Transverse colon (tissue), 4 donors: ENCODE results near the gene LAPTM4A. TPM values are rescaled to one million over a fixed set of nuclear protein-coding genes. Genes with fewer than 3 reads are reported as not detected.

Source experiments
- DNase-seq: peaks from one replicate; pipeline ENCODE4 v3.0.0-alpha.2; 2019
- H3K27ac ChIP-seq, 4 donors: fragments of 200-600 bp; sonication (generic); 2 replicates each; pipeline ENCODE4 v1.5.1; 2016 to 2018; ENCODE audit warnings: inconsistent platforms in 4 of 4
- H3K27me3 ChIP-seq: fragments of 200-600 bp; sonication (generic); 2 replicates; pipeline ENCODE4 v1.5.1; 2017; ENCODE audit warnings: inconsistent platforms
- H3K36me3 ChIP-seq, 4 donors: fragments of 200-600 bp; sonication (generic); 2 replicates each; pipeline ENCODE4 v1.5.1; 2017 to 2019; ENCODE audit warnings: inconsistent platforms in 4 of 4
- H3K4me1 ChIP-seq, 4 donors: fragments of 200-600 bp; sonication (generic); 2 replicates each; pipeline ENCODE4 v1.5.1; 2017 to 2020; ENCODE audit warnings: inconsistent platforms in 4 of 4
- H3K4me3 ChIP-seq, 4 donors: fragments of 200-600 bp; sonication (generic); 1 replicate in 1 of 4; 2 replicates in 3 of 4; pipeline versions ENCODE4 v1.5.1 to v1.6.1; 2017 to 2019; ENCODE audit warnings: inconsistent platforms in 4 of 4
- H3K9me3 ChIP-seq, 2 donors: fragments of 200-600 bp; sonication (generic); 2 replicates each; pipeline ENCODE4 v1.5.1; 2017 to 2019; ENCODE audit warnings: inconsistent platforms in 2 of 2
- EP300 ChIP-seq: sonication (generic); formaldehyde crosslinking; IDR thresholded peaks from one replicate; pipeline ENCODE4 v1.6.1; 2017; ENCODE audit warnings: antibody characterized with exemption, low read depth
- POLR2A ChIP-seq: fragments of 450-650 bp; IDR thresholded peaks from one replicate; pipeline ENCODE4 v1.6.1; 2016; ENCODE audit warnings: antibody characterized with exemption, mild to moderate bottlenecking, moderate library complexity
- POLR2AphosphoS5 ChIP-seq, 3 donors: sonication (generic); formaldehyde crosslinking; IDR thresholded peaks; one replicate each; pipeline ENCODE4 v1.6.1; 2016; ENCODE audit warnings: antibody characterized with exemption in 3 of 3
- WGBS, 2 donors: methylation state at CpG; one replicate each; pipeline ENCODE4 v1.1.5; 2018; ENCODE audit warnings: low coverage in 1 of 2; 5-methylcytosine and 5-hydroxymethylcytosine counted together
- in situ Hi-C, 4 donors: fragments of 200-750 bp; cut with MboI; loops; one replicate each; pipeline versions ENCODE4 v1.15.0 to v1.15.1; 2017; ENCODE audit warnings: low sequenced_read_pairs in 3 of 4, low pct_ligation_motif_present in 1 of 4, low pct_unique_long_range_greater_than_20kb in 1 of 4
- intact Hi-C: fragments of 100-400 bp; cut with DNase I; formaldehyde crosslinking; loops from one replicate; pipeline ENCODE4 v1.15.1; 2023; ENCODE audit warnings: low total_unique reads
- total RNA-seq, 4 donors: library from RNA; depleted of rRNA; stranded (reverse); fragments of >200 nt; gene quantifications; one replicate each; pipeline ENCODE4 v1.1.0, GENCODE V29; 2016
- TF ChIP-seq, protein P1 (sequence below), 5 experiments: fragments of 200-600 bp in 3 of 5; fragments of 450-650 bp in 2 of 5; sonication (generic) in 3 of 5; IDR thresholded peaks; 1 replicate in 2 of 5; 2 replicates in 3 of 5; pipeline ENCODE4 v1.5.1; 2016 to 2017; ENCODE audit warnings: antibody characterized with exemption in 5 of 5, inconsistent platforms in 3 of 5, mild to moderate bottlenecking in 2 of 5, moderate library complexity in 1 of 5

Gene LAPTM4A
- total RNA-seq, 4 donors from 2014 or later = 19.3 to 122 (median 75.3) TPM

DNA sequence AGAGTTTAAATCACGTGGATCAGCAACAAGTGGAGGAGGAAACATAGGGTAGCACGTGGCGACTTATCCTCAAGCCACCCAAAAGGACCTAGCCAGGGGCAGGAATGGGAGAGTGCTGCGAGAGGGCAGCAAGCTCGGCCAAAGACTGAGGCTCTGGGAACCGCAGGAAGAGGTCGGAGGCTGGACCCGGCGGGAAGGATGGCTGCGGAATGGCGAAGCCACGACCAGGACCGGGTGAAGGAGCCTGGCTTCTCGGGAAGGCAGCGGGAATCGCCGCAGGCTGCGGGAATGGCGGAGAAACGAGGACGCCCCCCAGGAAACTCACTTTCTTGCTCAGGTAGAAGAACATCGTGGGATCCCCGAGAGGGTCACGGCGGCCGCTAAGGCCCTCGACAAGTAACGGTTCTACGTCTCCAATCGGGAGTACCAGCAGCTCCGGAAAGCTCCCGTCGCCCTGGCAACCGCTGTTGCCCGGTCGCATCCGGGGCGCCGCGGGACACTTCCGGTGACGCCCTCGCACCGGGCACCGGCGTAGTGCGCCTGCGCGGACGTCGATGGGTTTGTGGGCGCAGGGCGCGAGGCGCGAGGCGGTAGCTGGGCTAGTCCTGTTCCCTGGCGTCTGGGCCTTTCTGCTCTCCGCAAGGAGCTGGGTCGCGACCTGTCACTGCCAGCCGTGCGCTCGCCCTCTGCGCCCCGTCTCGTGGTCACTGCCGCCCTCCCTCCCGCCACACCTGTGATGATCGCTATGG lies 61.6 kb downstream of the LAPTM4A start, which contains the start of gene WDR35:
WDR35 (minus strand) TSS at position 439 of the 749 bp plus-strand sequence; CDS start at position 349, 90 bp downstream.
- TF ChIP-seq POLR2AphosphoS5 (IDR thresholded peaks at IDR 0.05) (peak; percentile 49 to 79 (median 49)), EP300 (no peak)
- TF ChIP-seq, protein P1, sequence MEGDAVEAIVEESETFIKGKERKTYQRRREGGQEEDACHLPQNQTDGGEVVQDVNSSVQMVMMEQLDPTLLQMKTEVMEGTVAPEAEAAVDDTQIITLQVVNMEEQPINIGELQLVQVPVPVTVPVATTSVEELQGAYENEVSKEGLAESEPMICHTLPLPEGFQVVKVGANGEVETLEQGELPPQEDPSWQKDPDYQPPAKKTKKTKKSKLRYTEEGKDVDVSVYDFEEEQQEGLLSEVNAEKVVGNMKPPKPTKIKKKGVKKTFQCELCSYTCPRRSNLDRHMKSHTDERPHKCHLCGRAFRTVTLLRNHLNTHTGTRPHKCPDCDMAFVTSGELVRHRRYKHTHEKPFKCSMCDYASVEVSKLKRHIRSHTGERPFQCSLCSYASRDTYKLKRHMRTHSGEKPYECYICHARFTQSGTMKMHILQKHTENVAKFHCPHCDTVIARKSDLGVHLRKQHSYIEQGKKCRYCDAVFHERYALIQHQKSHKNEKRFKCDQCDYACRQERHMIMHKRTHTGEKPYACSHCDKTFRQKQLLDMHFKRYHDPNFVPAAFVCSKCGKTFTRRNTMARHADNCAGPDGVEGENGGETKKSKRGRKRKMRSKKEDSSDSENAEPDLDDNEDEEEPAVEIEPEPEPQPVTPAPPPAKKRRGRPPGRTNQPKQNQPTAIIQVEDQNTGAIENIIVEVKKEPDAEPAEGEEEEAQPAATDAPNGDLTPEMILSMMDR (IDR thresholded peaks at IDR 0.05) = no peak
- H3K27ac ChIP-seq = peak within 1 kb of the TSS; percentile 52 to 79 (median 68)
- in situ Hi-C loops = no loop called here
- H3K36me3 ChIP-seq = no peaks in the 10 kb centered on the region
- WGBS, 2 donors = 0 to 1% methylated on average over 2 to 67 of the region's 70 CpGs
- intact Hi-C loops = no loop called here
- peaks cover 0 to 18% (median 9%) of the 10 kb centered on the region in 4 donors for H3K4me1 ChIP-seq
- DNase-seq = peak; percentile 93
- peaks cover 13% of the 10 kb centered on the region for H3K27me3 ChIP-seq
- no peaks in the 10 kb centered on the region for H3K9me3 ChIP-seq
- peak within 1 kb of the TSS; percentile 57 to 72 (median 66) for H3K4me3 ChIP-seq

DNA sequence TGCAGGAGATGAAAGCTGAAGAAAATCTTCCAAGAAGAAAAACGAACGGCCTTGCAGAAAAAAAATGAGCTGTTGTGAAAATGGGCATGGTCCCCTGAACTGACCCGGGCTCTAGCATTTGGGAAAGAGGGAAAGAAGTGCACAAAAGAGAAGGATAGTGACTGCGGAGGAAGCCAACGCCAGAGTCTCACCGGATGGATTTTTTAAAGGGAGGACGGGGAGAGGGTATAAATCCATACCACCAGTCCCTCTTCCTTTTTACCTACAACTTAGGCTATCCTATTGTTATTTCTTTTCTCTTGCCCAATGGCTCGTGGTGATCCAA lies 62.1 kb downstream of the LAPTM4A start:
- in situ Hi-C loops = no loop called here
- peak overlapping the region; percentile 52 to 79 (median 68) for H3K27ac ChIP-seq

DNA sequence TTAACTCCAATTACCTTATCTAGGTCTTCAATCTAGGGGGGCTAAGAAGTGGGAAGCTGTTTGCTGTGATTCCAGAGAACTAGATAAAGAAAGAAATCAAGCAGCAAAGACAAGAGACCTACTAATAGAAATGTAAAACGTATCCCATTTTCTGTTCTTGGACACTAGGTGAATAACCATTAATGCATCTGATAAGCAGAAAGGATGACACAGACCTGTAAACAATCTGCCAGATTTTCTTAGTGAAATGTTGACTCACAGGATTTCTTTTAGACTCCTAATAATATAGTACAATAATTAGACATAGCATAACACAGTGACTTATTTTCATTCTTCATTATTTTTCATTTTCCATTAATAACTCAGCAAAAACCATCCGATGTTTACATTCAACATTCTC lies 62.8 kb downstream of the LAPTM4A start:
- Histone ChIP-seq H3K9me3 (no peaks in the 10 kb centered on the region), H3K27ac (no peak overlapping the region), H3K4me1 (peaks cover 0 to 18% (median 9%) of the 10 kb centered on the region in 4 donors), H3K4me3 (peak overlapping the region in 1 of 4 donors; percentile 72), H3K36me3 (no peaks in the 10 kb centered on the region), H3K27me3 (peaks cover 11% of the 10 kb centered on the region)
- TF ChIP-seq POLR2AphosphoS5 (IDR thresholded peaks at IDR 0.05) = no peak
- no peak for TF ChIP-seq EP300
- no peak for TF ChIP-seq POLR2A
- TF ChIP-seq, protein P1 (IDR thresholded peaks at IDR 0.05) = no peak
- intact Hi-C loops = no loop called here
- in situ Hi-C loops = no loop called here
- 80 to 83% methylated on average over 2 of the region's 2 CpGs for WGBS, 2 donors
- DNase-seq = no peak

More for the DNA sequence above, 62.1 kb downstream of the LAPTM4A start:
- H3K4me3 ChIP-seq = peak overlapping the region; percentile 57 to 72 (median 66)
- peaks cover 13% of the 10 kb centered on the region for H3K27me3 ChIP-seq
- TF ChIP-seq, protein P1 (IDR thresholded peaks at IDR 0.05) = no peak
- TF ChIP-seq EP300 (no peak), POLR2AphosphoS5 (IDR thresholded peaks at IDR 0.05) (no peak), POLR2A (no peak)
- H3K36me3 ChIP-seq = no peaks in the 10 kb centered on the region
- 15 to 21% methylated on average over 8 of the region's 8 CpGs for WGBS, 2 donors
- no peak for DNase-seq
- H3K9me3 ChIP-seq = no peaks in the 10 kb centered on the region
- H3K4me1 ChIP-seq = peaks cover 0 to 18% (median 9%) of the 10 kb centered on the region in 4 donors
- intact Hi-C loops = no loop called here

DNA sequence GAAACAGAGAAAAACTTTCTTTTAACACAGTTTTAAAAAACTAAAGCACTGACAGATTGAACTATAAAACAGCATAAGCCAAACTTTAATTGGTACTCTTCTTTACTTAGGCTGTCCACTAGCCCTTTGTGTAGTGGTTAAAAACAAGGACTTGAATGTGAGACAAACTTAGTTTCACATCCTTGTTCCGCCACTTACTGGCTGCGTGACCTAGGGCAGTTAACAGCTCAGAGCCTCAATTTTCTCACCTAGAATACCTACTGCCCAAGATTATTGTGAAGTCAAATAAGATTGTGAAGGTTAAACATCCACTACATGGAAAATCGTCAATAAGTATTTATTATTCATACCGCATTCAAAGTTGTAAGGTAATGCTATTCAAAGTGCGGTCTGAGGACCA lies 63.5 kb downstream of the LAPTM4A start:
- intact Hi-C loops = no loop called here
- Histone ChIP-seq H3K36me3 (no peaks in the 10 kb centered on the region), H3K27ac (no peak overlapping the region), H3K4me1 (peaks cover 0 to 18% (median 9%) of the 10 kb centered on the region in 4 donors), H3K4me3 (no peak overlapping the region), H3K27me3 (peaks cover 7% of the 10 kb centered on the region), H3K9me3 (no peaks in the 10 kb centered on the region)
- no peak for TF ChIP-seq POLR2A
- TF ChIP-seq, protein P1 (IDR thresholded peaks at IDR 0.05) = no peak
- TF ChIP-seq POLR2AphosphoS5 (IDR thresholded peaks at IDR 0.05) = no peak
- TF ChIP-seq EP300 = no peak
- DNase-seq = no peak
- in situ Hi-C loops = no loop called here
- WGBS, 2 donors = 88 to 90% methylated on average over 5 of the region's 5 CpGs

Other genes with a start within 250 kb of the LAPTM4A start
- 10 to 100 TPM in 2 of 4 donors, 1 to 10 TPM in 2; 3.0 to 23.3 (median 9.9) TPM for gene TTC32, start 149.6 kb downstream of the LAPTM4A start, total RNA-seq
- 1 to 10 TPM in 3 of 4 donors, under 1 TPM in 1; 0.37 to 4.8 (median 2.0) TPM for gene WDR35, start 61.5 kb downstream of the LAPTM4A start, total RNA-seq
- gene MATN3, start 39.0 kb downstream of the LAPTM4A start, total RNA-seq = under 1 TPM in 2 of 4 donors, not detected in 2; 0.16 to 0.27 TPM
- 100 to 1,000 TPM; 103 to 192 (median 127) TPM for gene SDC1, start 173.5 kb upstream of the LAPTM4A start, total RNA-seq